Measurements from ENCODE around the gene GTF2H1.
"Not testable (repeated sequence)": the region's sequence is repeated elsewhere in the genome, so short reads cannot be mapped to it uniquely, and the experiment has no call there.

The GTF2H1 gene

GRCh38 chr11:18319914-18320313 lies 2.5 kb upstream of the GTF2H1 start:
- no peak for DNase-seq

- peak in 1 of 5 donors; percentile 10 for DNase-seq
Measured at GRCh38 chr11:18320617-18321016, 1.8 kb upstream of the GTF2H1 start.

- no peak for DNase-seq
Measured at GRCh38 chr11:18321578-18321968, 794 bp upstream of the GTF2H1 start.

- DNase-seq: peak in 1 of 5 donors; percentile 4
Measured at GRCh38 chr11:18322818-18323570, 627 bp downstream of the GTF2H1 start.

- not testable (repeated sequence) for DNase-seq
Measured at GRCh38 chr11:18323881-18324280, 1.5 kb downstream of the GTF2H1 start.

- no peak for DNase-seq
Measured at GRCh38 chr11:18324381-18324780, 2.0 kb downstream of the GTF2H1 start.

GRCh38 chr11:18329196-18329870 lies 7.0 kb downstream of the GTF2H1 start:
- peak in 1 of 5 donors; percentile 46 for DNase-seq

- peak in 1 of 5 donors; percentile 12 for DNase-seq
Measured at GRCh38 chr11:18330921-18331320, 8.6 kb downstream of the GTF2H1 start.

- DNase-seq: peak in 2 of 5 donors; percentile 12 to 17
Measured at GRCh38 chr11:18332302-18332701, 9.9 kb downstream of the GTF2H1 start.

GRCh38 chr11:18332891-18333290 lies 10.5 kb downstream of the GTF2H1 start:
- no peak for DNase-seq

GRCh38 chr11:18347471-18348125 lies 25.2 kb downstream of the GTF2H1 start:
- DNase-seq: no peak

GRCh38 chr11:18352581-18352980 lies 30.2 kb downstream of the GTF2H1 start:
- DNase-seq: no peak

GRCh38 chr11:18358646-18359045 lies 36.3 kb downstream of the GTF2H1 start:
- no peak for DNase-seq

- DNase-seq: no peak
Measured at GRCh38 chr11:18361154-18361553, 38.8 kb downstream of the GTF2H1 start.

GRCh38 chr11:18364495-18365073 lies 42.2 kb downstream of the GTF2H1 start:
- no peak for DNase-seq

- no peak for DNase-seq
Measured at GRCh38 chr11:18365741-18366140, 43.4 kb downstream of the GTF2H1 start.

GRCh38 chr11:18366286-18366685 lies 43.9 kb downstream of the GTF2H1 start:
- no peak for DNase-seq

- no peak for DNase-seq
Measured at GRCh38 chr11:18367431-18367830, 45.1 kb downstream of the GTF2H1 start.

GRCh38 chr11:18368221-18368620 lies 45.9 kb downstream of the GTF2H1 start:
- no peak for DNase-seq

- DNase-seq: no peak
Measured at GRCh38 chr11:18369398-18369797, 47.0 kb downstream of the GTF2H1 start.

GRCh38 chr11:18371279-18371678 lies 48.9 kb downstream of the GTF2H1 start:
- DNase-seq: no peak

GRCh38 chr11:18372201-18372600 lies 49.8 kb downstream of the GTF2H1 start:
- no peak for DNase-seq

GRCh38 chr11:18374956-18375355 lies 52.6 kb downstream of the GTF2H1 start:
- DNase-seq: no peak

Data from T-helper 1 cell (primary cell).